MM.1S (cell line): ENCODE results near the gene DDOST.

Experiments
- EZH2phosphoT487 ChIP-seq: fragments of 300-600 bp; sonication (generic); IDR thresholded peaks from 2 replicates; pipeline ENCODE4 v1.6.1; 2018; ENCODE audit warnings: antibody characterized with exemption, low read length
- TF ChIP-seq, protein P1 (sequence below): fragments of 300-600 bp; sonication (generic); IDR thresholded peaks from 2 replicates; pipeline ENCODE4 v1.5.1; 2016; ENCODE audit warnings: antibody characterized with exemption, low read length, mixed read lengths

DNA sequence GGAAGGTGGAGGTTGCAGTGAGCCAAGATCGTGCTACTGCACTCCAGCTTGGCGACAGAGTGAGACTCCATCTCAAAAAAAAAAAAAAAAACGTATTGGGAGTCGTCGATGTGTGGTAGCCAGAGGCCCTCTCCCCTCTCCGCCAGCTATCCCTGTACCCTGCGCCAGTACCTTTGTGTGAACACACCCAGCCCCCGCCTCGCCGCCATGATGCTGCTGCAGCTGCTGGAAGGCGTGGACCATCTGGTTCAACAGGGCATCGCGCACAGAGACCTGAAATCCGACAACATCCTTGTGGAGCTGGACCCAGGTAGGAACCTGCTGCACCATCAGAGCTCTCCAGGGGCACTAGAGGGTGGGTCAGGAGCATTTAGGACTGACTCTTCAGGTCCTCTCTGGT is 15.8 kb downstream of the DDOST start:
- TF ChIP-seq, protein P1, sequence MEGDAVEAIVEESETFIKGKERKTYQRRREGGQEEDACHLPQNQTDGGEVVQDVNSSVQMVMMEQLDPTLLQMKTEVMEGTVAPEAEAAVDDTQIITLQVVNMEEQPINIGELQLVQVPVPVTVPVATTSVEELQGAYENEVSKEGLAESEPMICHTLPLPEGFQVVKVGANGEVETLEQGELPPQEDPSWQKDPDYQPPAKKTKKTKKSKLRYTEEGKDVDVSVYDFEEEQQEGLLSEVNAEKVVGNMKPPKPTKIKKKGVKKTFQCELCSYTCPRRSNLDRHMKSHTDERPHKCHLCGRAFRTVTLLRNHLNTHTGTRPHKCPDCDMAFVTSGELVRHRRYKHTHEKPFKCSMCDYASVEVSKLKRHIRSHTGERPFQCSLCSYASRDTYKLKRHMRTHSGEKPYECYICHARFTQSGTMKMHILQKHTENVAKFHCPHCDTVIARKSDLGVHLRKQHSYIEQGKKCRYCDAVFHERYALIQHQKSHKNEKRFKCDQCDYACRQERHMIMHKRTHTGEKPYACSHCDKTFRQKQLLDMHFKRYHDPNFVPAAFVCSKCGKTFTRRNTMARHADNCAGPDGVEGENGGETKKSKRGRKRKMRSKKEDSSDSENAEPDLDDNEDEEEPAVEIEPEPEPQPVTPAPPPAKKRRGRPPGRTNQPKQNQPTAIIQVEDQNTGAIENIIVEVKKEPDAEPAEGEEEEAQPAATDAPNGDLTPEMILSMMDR, result no peak
- TF ChIP-seq EZH2phosphoT487, result no peak
